ENCODE results near the gene FBN2.

Gene FBN2

DNA sequence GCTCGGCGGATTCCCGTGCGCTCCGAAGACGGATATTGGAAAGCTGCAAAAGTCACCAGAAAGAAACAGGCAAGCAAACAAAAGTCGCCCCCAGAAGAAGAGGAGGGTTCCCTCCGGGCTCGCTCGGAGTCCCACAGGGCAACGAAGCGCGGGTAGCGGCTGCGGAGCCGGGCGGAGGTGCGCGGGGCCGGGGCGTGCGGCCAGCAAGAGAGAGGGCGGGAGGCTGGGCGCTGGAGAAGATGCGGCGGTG lies at the start of gene FBN2:
FBN2 (minus strand) TSS at position 246 of the 250 bp plus-strand sequence. CDS start 642 bp downstream, outside the sequence.
- no peak for DNase-seq
- Histone ChIP-seq H3K4me3 (ENCODE audit: low read depth, low read length) (peak within 1 kb of the TSS; percentile 57), H3K27ac (no peak within 1 kb of the TSS), H3K27me3 (ENCODE audit: insufficient read depth, low read depth, severe bottlenecking) (peaks cover 41% of the 10 kb centered on the region), H3K9me3 (ENCODE audit: severe bottlenecking) (no peaks in the 10 kb centered on the region), H3K36me3 (no peaks in the 10 kb centered on the region)
- TF ChIP-seq, protein P1, sequence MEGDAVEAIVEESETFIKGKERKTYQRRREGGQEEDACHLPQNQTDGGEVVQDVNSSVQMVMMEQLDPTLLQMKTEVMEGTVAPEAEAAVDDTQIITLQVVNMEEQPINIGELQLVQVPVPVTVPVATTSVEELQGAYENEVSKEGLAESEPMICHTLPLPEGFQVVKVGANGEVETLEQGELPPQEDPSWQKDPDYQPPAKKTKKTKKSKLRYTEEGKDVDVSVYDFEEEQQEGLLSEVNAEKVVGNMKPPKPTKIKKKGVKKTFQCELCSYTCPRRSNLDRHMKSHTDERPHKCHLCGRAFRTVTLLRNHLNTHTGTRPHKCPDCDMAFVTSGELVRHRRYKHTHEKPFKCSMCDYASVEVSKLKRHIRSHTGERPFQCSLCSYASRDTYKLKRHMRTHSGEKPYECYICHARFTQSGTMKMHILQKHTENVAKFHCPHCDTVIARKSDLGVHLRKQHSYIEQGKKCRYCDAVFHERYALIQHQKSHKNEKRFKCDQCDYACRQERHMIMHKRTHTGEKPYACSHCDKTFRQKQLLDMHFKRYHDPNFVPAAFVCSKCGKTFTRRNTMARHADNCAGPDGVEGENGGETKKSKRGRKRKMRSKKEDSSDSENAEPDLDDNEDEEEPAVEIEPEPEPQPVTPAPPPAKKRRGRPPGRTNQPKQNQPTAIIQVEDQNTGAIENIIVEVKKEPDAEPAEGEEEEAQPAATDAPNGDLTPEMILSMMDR (IDR thresholded peaks at IDR 0.05; ENCODE audit: low read depth, low read length) = no peak

- H3K36me3 ChIP-seq = no peaks in the 10 kb centered on the region
- no peak for DNase-seq
- H3K4me3 ChIP-seq (ENCODE audit: low read depth, low read length) = no peak overlapping the region
- H3K27me3 ChIP-seq (ENCODE audit: insufficient read depth, low read depth, severe bottlenecking) = peaks cover 4% of the 10 kb centered on the region
- TF ChIP-seq, protein P1 (IDR thresholded peaks at IDR 0.05; ENCODE audit: low read depth, low read length) = no peak
- H3K9me3 ChIP-seq (ENCODE audit: severe bottlenecking) = no peaks in the 10 kb centered on the region
- no peak overlapping the region for H3K27ac ChIP-seq
Measured at GRCh38 chr5:128587275-128587674, 49.2 kb upstream of the FBN2 start.

GRCh38 chr5:128586848-128587247 lies 48.8 kb upstream of the FBN2 start:
- no peaks in the 10 kb centered on the region for H3K9me3 ChIP-seq (ENCODE audit: severe bottlenecking)
- no peak for DNase-seq
- peaks cover 4% of the 10 kb centered on the region for H3K27me3 ChIP-seq (ENCODE audit: insufficient read depth, low read depth, severe bottlenecking)
- no peak overlapping the region for H3K4me3 ChIP-seq (ENCODE audit: low read depth, low read length)
- no peaks in the 10 kb centered on the region for H3K36me3 ChIP-seq
- TF ChIP-seq, protein P1 (IDR thresholded peaks at IDR 0.05; ENCODE audit: low read depth, low read length) = no peak
- H3K27ac ChIP-seq = no peak overlapping the region

GRCh38 chr5:128579639-128580038 lies 41.6 kb upstream of the FBN2 start:
- H3K9me3 ChIP-seq (ENCODE audit: severe bottlenecking) = no peaks in the 10 kb centered on the region
- no peaks in the 10 kb centered on the region for H3K27me3 ChIP-seq (ENCODE audit: insufficient read depth, low read depth, severe bottlenecking)
- H3K27ac ChIP-seq = no peak overlapping the region
- no peak overlapping the region for H3K4me3 ChIP-seq (ENCODE audit: low read depth, low read length)
- no peaks in the 10 kb centered on the region for H3K36me3 ChIP-seq
- TF ChIP-seq, protein P1 (IDR thresholded peaks at IDR 0.05; ENCODE audit: low read depth, low read length) = no peak
- DNase-seq = no peak

- DNase-seq = no peak
Measured at GRCh38 chr5:128579093-128579492, 41.0 kb upstream of the FBN2 start.

DNA sequence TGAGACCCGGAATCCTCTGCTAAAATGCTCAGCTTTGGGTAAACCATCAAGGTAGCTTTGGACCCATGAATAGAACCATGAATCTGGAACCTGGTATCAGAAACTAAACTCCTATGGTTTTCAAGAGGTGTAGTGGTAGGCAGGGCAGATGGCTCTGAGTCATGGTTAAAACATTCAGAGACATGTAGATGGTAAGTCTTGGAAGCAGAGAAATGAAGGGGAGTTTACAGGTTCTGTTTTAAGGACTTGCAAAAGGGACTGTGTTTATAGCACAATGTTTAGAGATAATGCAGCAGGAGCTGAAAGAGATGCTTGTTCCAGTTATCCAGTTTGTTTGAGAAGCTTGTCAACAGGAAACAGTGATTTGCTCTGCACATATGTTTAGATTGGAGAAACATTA lies 36.0 kb upstream of the FBN2 start:
- Histone ChIP-seq H3K36me3 (no peaks in the 10 kb centered on the region), H3K27me3 (ENCODE audit: insufficient read depth, low read depth, severe bottlenecking) (peaks cover 3% of the 10 kb centered on the region), H3K27ac (no peak overlapping the region), H3K4me3 (ENCODE audit: low read depth, low read length) (no peak overlapping the region), H3K9me3 (ENCODE audit: severe bottlenecking) (no peaks in the 10 kb centered on the region)
- no peak for DNase-seq
- TF ChIP-seq, protein P1 (IDR thresholded peaks at IDR 0.05; ENCODE audit: low read depth, low read length) = no peak

More at GRCh38 chr5:128579093-128579492, 41.0 kb upstream of the FBN2 start:
- TF ChIP-seq, protein P1 (IDR thresholded peaks at IDR 0.05; ENCODE audit: low read depth, low read length) = no peak
- Histone ChIP-seq H3K27ac (no peak overlapping the region), H3K36me3 (no peaks in the 10 kb centered on the region), H3K9me3 (ENCODE audit: severe bottlenecking) (no peaks in the 10 kb centered on the region), H3K4me3 (ENCODE audit: low read depth, low read length) (no peak overlapping the region), H3K27me3 (ENCODE audit: insufficient read depth, low read depth, severe bottlenecking) (no peaks in the 10 kb centered on the region)

Data from WERI-Rb-1 (cell line).